Measurements from ENCODE around the gene MRPL48. TPM values are rescaled to one million over a fixed set of nuclear protein-coding genes. Genes with fewer than 3 reads are reported as not detected.

MRPL48 gene
- total RNA-seq, 1 donor from 2014 or later: 35.9 TPM

- TF ChIP-seq CTCF (conservative IDR thresholded peaks at IDR 0.05): no peak
- no peak for DNase-seq (ENCODE audit: extremely low spot score, unreplicated experiment)
- peaks cover 11% of the 10 kb centered on the region for H3K4me1 Mint-ChIP-seq (ENCODE audit: unreplicated experiment)
- no peaks in the 10 kb centered on the region for H3K9me3 Mint-ChIP-seq
- H3K4me3 Mint-ChIP-seq: no peak overlapping the region
- H3K27ac Mint-ChIP-seq: no peak overlapping the region
- peaks cover 10% of the 10 kb centered on the region for H3K36me3 Mint-ChIP-seq
- H3K27me3 Mint-ChIP-seq: no peaks in the 10 kb centered on the region
Measured at GRCh38 chr11:73870261-73870660, 82.6 kb downstream of the MRPL48 start.

- no peak for TF ChIP-seq CTCF (conservative IDR thresholded peaks at IDR 0.05)
- no peaks in the 10 kb centered on the region for H3K9me3 Mint-ChIP-seq
- peaks cover 12% of the 10 kb centered on the region for H3K36me3 Mint-ChIP-seq
- no peak overlapping the region for H3K27ac Mint-ChIP-seq
- peaks cover 27% of the 10 kb centered on the region for H3K4me1 Mint-ChIP-seq (ENCODE audit: unreplicated experiment)
- H3K4me3 Mint-ChIP-seq: no peak overlapping the region
- DNase-seq (ENCODE audit: extremely low spot score, unreplicated experiment): no peak
- no peaks in the 10 kb centered on the region for H3K27me3 Mint-ChIP-seq
Measured at GRCh38 chr11:73872749-73873357, 85.2 kb downstream of the MRPL48 start.

GRCh38 chr11:73875380-73875779 is 87.7 kb downstream of the MRPL48 start:
- H3K36me3 Mint-ChIP-seq: peaks cover 9% of the 10 kb centered on the region
- peak overlapping the region; percentile 98 for H3K27ac Mint-ChIP-seq
- peaks cover 25% of the 10 kb centered on the region for H3K4me1 Mint-ChIP-seq (ENCODE audit: unreplicated experiment)
- H3K4me3 Mint-ChIP-seq: peak overlapping the region; percentile 99
- no peaks in the 10 kb centered on the region for H3K27me3 Mint-ChIP-seq
- no peak for DNase-seq (ENCODE audit: extremely low spot score, unreplicated experiment)
- no peak for TF ChIP-seq CTCF (conservative IDR thresholded peaks at IDR 0.05)
- no peaks in the 10 kb centered on the region for H3K9me3 Mint-ChIP-seq

- Mint-ChIP-seq H3K4me3 (peak overlapping the region; percentile 99), H3K4me1 (ENCODE audit: unreplicated experiment) (peaks cover 25% of the 10 kb centered on the region), H3K36me3 (peaks cover 9% of the 10 kb centered on the region), H3K27me3 (no peaks in the 10 kb centered on the region), H3K9me3 (no peaks in the 10 kb centered on the region), H3K27ac (peak overlapping the region; percentile 98)
- TF ChIP-seq CTCF (conservative IDR thresholded peaks at IDR 0.05): no peak
- no peak for DNase-seq (ENCODE audit: extremely low spot score, unreplicated experiment)
Measured at GRCh38 chr11:73875840-73876239, 88.2 kb downstream of the MRPL48 start.

GRCh38 chr11:73876424-73877310 is 89.0 kb downstream of the MRPL48 start, which contains the start of the genes COA4 and PAAF1:
TSS of gene COA4 (minus strand) at chr11:73876846. CDS start at chr11:73873378, 3,468 bp downstream.
TSS of gene PAAF1 (plus strand) at chr11:73876999. CDS start at chr11:73877022, 23 bp downstream.
- TF ChIP-seq CTCF (conservative IDR thresholded peaks at IDR 0.05): no peak
- Mint-ChIP-seq H3K4me3 (peak within 1 kb of the TSS; percentile 99), H3K27me3 (no peaks in the 10 kb centered on the region), H3K36me3 (peaks cover 9% of the 10 kb centered on the region), H3K27ac (peak within 1 kb of the TSS; percentile 98), H3K4me1 (ENCODE audit: unreplicated experiment) (peaks cover 25% of the 10 kb centered on the region), H3K9me3 (no peaks in the 10 kb centered on the region)
- peak; percentile 90 for DNase-seq (ENCODE audit: extremely low spot score, unreplicated experiment)

Measured in type B pancreatic cell (in vitro differentiated cells).